Activated naive CD4-positive, alpha-beta T cell treated with anti-CD3 and anti-CD28 coated beads, Interleukin-2, amount 10 ng/mL, durations not matched to agents 7 days and 5 days (primary cell): ENCODE measurements around the gene ATXN1.
"Not testable (repeated sequence)": the region's sequence is repeated elsewhere in the genome, so short reads cannot be mapped to it uniquely, and the experiment has no call there.

Experiments
- CTCF ChIA-PET: fragments of 350-600 bp; sonication (Branson Sonifier 250); formaldehyde crosslinking; loops from one replicate; lab custom pipeline; 2021; ENCODE audit warnings: antibody characterized with exemption; lab: Charles Lee
- DNase-seq: peaks from one replicate; pipeline ENCODE4 v3.0.0-alpha.2; 2020
- H3K27ac Mint-ChIP-seq: one replicate; pipeline ENCODE4 v1.8.0; 2021; ENCODE audit warnings: mild to moderate bottlenecking, moderate library complexity, mixed read lengths
- H3K27me3 Mint-ChIP-seq: one replicate; pipeline ENCODE4 v1.8.0; 2021; ENCODE audit warnings: mild to moderate bottlenecking, mixed read lengths
- H3K36me3 Mint-ChIP-seq: one replicate; pipeline ENCODE4 v1.8.0; 2021; ENCODE audit warnings: mixed read lengths
- H3K4me1 Mint-ChIP-seq: one replicate; pipeline ENCODE4 v1.8.0; 2021; ENCODE audit warnings: mixed read lengths
- H3K4me3 Mint-ChIP-seq: one replicate; pipeline ENCODE4 v1.8.0; 2021; ENCODE audit warnings: mild to moderate bottlenecking, moderate library complexity, mixed read lengths
- H3K9me3 Mint-ChIP-seq: one replicate; pipeline ENCODE4 v1.8.0; 2021; ENCODE audit warnings: mixed read lengths

Gene ATXN1

GRCh38 chr6:16706911-16707783 lies 54.1 kb downstream of the ATXN1 start:
- no peak overlapping the region for H3K27ac Mint-ChIP-seq

GRCh38 chr6:16706491-16706890 lies 54.8 kb downstream of the ATXN1 start:
- CTCF ChIA-PET, H3K9me3 Mint-ChIP-seq, DNase-seq, H3K4me3 Mint-ChIP-seq, H3K27ac Mint-ChIP-seq, H3K27me3 Mint-ChIP-seq: not testable (repeated sequence)
- Mint-ChIP-seq H3K4me1 (peaks cover 47% of the 10 kb centered on the region), H3K36me3 (peaks cover 13% of the 10 kb centered on the region)

More at GRCh38 chr6:16706911-16707783, 54.1 kb downstream of the ATXN1 start:
- no peak for DNase-seq
- CTCF ChIA-PET, result no interaction called here
- H3K36me3 Mint-ChIP-seq, result peaks cover 12% of the 10 kb centered on the region
- no peak overlapping the region for H3K4me3 Mint-ChIP-seq
- H3K27me3 Mint-ChIP-seq, result no peaks in the 10 kb centered on the region
- H3K4me1 Mint-ChIP-seq, result peaks cover 51% of the 10 kb centered on the region
- no peaks in the 10 kb centered on the region for H3K9me3 Mint-ChIP-seq

- Mint-ChIP-seq H3K4me1 (peaks cover 49% of the 10 kb centered on the region), H3K9me3 (no peaks in the 10 kb centered on the region), H3K27ac (no peak overlapping the region), H3K4me3 (no peak overlapping the region), H3K27me3 (no peaks in the 10 kb centered on the region), H3K36me3 (peaks cover 14% of the 10 kb centered on the region)
- CTCF ChIA-PET, result no interaction called here
- no peak for DNase-seq
Measured at GRCh38 chr6:16706029-16706428, 55.2 kb downstream of the ATXN1 start.

- Mint-ChIP-seq H3K36me3 (peaks cover 14% of the 10 kb centered on the region), H3K9me3 (no peaks in the 10 kb centered on the region), H3K4me1 (peaks cover 53% of the 10 kb centered on the region), H3K27me3 (no peaks in the 10 kb centered on the region), H3K4me3 (no peak overlapping the region), H3K27ac (no peak overlapping the region)
- DNase-seq, result no peak
- CTCF ChIA-PET, result interaction anchor here (1.2 to 1.4 kb wide), 2 partner anchors 56 to 191 kb away, joined by 3 to 4 read pairs; partner anchors contain the start of gene ATXN1
Measured at GRCh38 chr6:16705081-16705993, 55.9 kb downstream of the ATXN1 start.

GRCh38 chr6:16704401-16705045 lies 56.7 kb downstream of the ATXN1 start:
- peak; percentile 27 for DNase-seq
- Mint-ChIP-seq H3K9me3 (no peaks in the 10 kb centered on the region), H3K36me3 (peaks cover 14% of the 10 kb centered on the region), H3K4me3 (peak overlapping the region; percentile 22), H3K27me3 (no peaks in the 10 kb centered on the region), H3K27ac (peak overlapping the region; percentile 29), H3K4me1 (peaks cover 61% of the 10 kb centered on the region)
- CTCF ChIA-PET, result interaction anchor here (0.5 to 1.4 kb wide), 5 partner anchors 8 to 190 kb away, joined by 3 to 4 read pairs (median 3); partner anchors contain the start of gene ATXN1

- H3K27ac Mint-ChIP-seq, DNase-seq, CTCF ChIA-PET, H3K9me3 Mint-ChIP-seq, H3K27me3 Mint-ChIP-seq, H3K4me3 Mint-ChIP-seq: not testable (repeated sequence)
- Mint-ChIP-seq H3K4me1 (peaks cover 77% of the 10 kb centered on the region), H3K36me3 (peaks cover 17% of the 10 kb centered on the region)
Measured at GRCh38 chr6:16702627-16703378, 58.5 kb downstream of the ATXN1 start.

GRCh38 chr6:16700916-16701234 lies 60.4 kb downstream of the ATXN1 start:
- Mint-ChIP-seq H3K27ac (peak overlapping the region; percentile 71), H3K36me3 (peaks cover 12% of the 10 kb centered on the region), H3K9me3 (no peaks in the 10 kb centered on the region), H3K4me3 (peak overlapping the region; percentile 14), H3K4me1 (peaks cover 64% of the 10 kb centered on the region), H3K27me3 (no peaks in the 10 kb centered on the region)
- no peak for DNase-seq
- CTCF ChIA-PET, result interaction anchor here (1.1 to 4.8 kb wide), 2 partner anchors 11 to 31 kb away, joined by 3 to 20 read pairs; no protein-coding TSS in a partner anchor

- DNase-seq, result peak; percentile 37
- H3K27ac Mint-ChIP-seq, result peak overlapping the region; percentile 71
- H3K4me1 Mint-ChIP-seq, result peaks cover 59% of the 10 kb centered on the region
- H3K4me3 Mint-ChIP-seq, result peak overlapping the region; percentile 14
- CTCF ChIA-PET, result interaction anchor here (1.1 to 4.8 kb wide), 4 partner anchors 12 to 63 kb away, joined by 3 to 20 read pairs (median 8); partner anchors contain the start of gene ATXN1
- H3K27me3 Mint-ChIP-seq, result no peaks in the 10 kb centered on the region
- H3K36me3 Mint-ChIP-seq, result peaks cover 10% of the 10 kb centered on the region
- no peaks in the 10 kb centered on the region for H3K9me3 Mint-ChIP-seq
Measured at GRCh38 chr6:16700202-16700915, 60.9 kb downstream of the ATXN1 start.

- H3K4me3 Mint-ChIP-seq, result no peak overlapping the region
- CTCF ChIA-PET, result interaction anchor here (1.0 to 4.8 kb wide), 6 partner anchors 11 to 64 kb away, joined by 3 to 20 read pairs (median 6); partner anchors contain the start of gene ATXN1
- H3K36me3 Mint-ChIP-seq, result peaks cover 12% of the 10 kb centered on the region
- H3K27me3 Mint-ChIP-seq, result no peaks in the 10 kb centered on the region
- no peak for DNase-seq
- H3K9me3 Mint-ChIP-seq, result no peaks in the 10 kb centered on the region
- H3K27ac Mint-ChIP-seq, result peak overlapping the region; percentile 71
- peaks cover 57% of the 10 kb centered on the region for H3K4me1 Mint-ChIP-seq
Measured at GRCh38 chr6:16698997-16699868, 62.0 kb downstream of the ATXN1 start.

- CTCF ChIA-PET, result interaction anchor here (1.0 to 4.8 kb wide), 6 partner anchors 10 to 65 kb away, joined by 3 to 20 read pairs (median 6); partner anchors contain the start of gene ATXN1
- no peaks in the 10 kb centered on the region for H3K27me3 Mint-ChIP-seq
Measured at GRCh38 chr6:16698162-16698533, 63.1 kb downstream of the ATXN1 start.

GRCh38 chr6:16697437-16698161 lies 63.7 kb downstream of the ATXN1 start:
- CTCF ChIA-PET, result interaction anchor here (0.9 to 4.8 kb wide), 5 partner anchors 9 to 66 kb away, joined by 3 to 20 read pairs (median 5); no protein-coding TSS in a partner anchor
- peaks cover 53% of the 10 kb centered on the region for H3K4me1 Mint-ChIP-seq
- DNase-seq, result no peak
- no peaks in the 10 kb centered on the region for H3K27me3 Mint-ChIP-seq
- H3K27ac Mint-ChIP-seq, result no peak overlapping the region
- peaks cover 12% of the 10 kb centered on the region for H3K36me3 Mint-ChIP-seq
- H3K4me3 Mint-ChIP-seq, result no peak overlapping the region
- H3K9me3 Mint-ChIP-seq, result no peaks in the 10 kb centered on the region

More at GRCh38 chr6:16698162-16698533, 63.1 kb downstream of the ATXN1 start:
- no peak overlapping the region for H3K27ac Mint-ChIP-seq
- H3K4me1 Mint-ChIP-seq, result peaks cover 53% of the 10 kb centered on the region
- DNase-seq, result no peak
- no peak overlapping the region for H3K4me3 Mint-ChIP-seq
- H3K9me3 Mint-ChIP-seq, result no peaks in the 10 kb centered on the region
- H3K36me3 Mint-ChIP-seq, result peaks cover 12% of the 10 kb centered on the region
